DND-41 (cell line): ENCODE measurements around the gene IL1RN.

Experiments
- ATAC-seq: fragments of 200-7000 bp; cut with Tn5 transposase; 3 replicates; pipeline ENCODE4 v1.9.1; 2021; ENCODE audit warnings: low read depth; ENCODE audit not compliant: insufficient read depth
- DNase-seq: peaks from one replicate; pipeline ENCODE4 v3.0.0-alpha.2; 2020
- H2AFZ ChIP-seq: 2 replicates; pipeline ENCODE4 v1.6.0; 2012; ENCODE audit warnings: low read depth, low read length
- H3K27ac ChIP-seq: 2 replicates; pipeline ENCODE4 v1.5.1; 2012; ENCODE audit warnings: low read length, inconsistent platforms
- H3K27me3 ChIP-seq: fragments of 200-600 bp; sonication (generic); 2 replicates; pipeline ENCODE4 v1.6.0; 2012; ENCODE audit warnings: low read length, mild to moderate bottlenecking, inconsistent platforms; ENCODE audit not compliant: insufficient read depth, poor library complexity
- H3K36me3 ChIP-seq: 2 replicates; pipeline ENCODE4 v1.5.1; 2012; ENCODE audit warnings: low read length, inconsistent platforms; ENCODE audit not compliant: insufficient read depth
- H3K4me1 ChIP-seq: 2 replicates; pipeline ENCODE4 v1.5.1; 2012; ENCODE audit warnings: mild to moderate bottlenecking, low read length; ENCODE audit not compliant: insufficient read depth
- H3K4me2 ChIP-seq: 2 replicates; pipeline ENCODE4 v1.6.0; 2012; ENCODE audit warnings: mild to moderate bottlenecking, moderate library complexity, low read length, inconsistent platforms; ENCODE audit not compliant: insufficient read depth
- H3K4me3 ChIP-seq, 2 experiments: fragments of 200-600 bp in 1 of 2; shearing (Covaris generic) in 1 of 2; 2 replicates each; pipeline ENCODE4 v1.5.1; 2012 to 2016; ENCODE audit warnings: inconsistent platforms in 2 of 2, low read length in 2 of 2, mild to moderate bottlenecking in 2 of 2, low read depth in 1 of 2, moderate library complexity in 1 of 2
- H3K79me2 ChIP-seq: 2 replicates; pipeline ENCODE4 v1.6.0; 2012; ENCODE audit warnings: low read length, inconsistent platforms; ENCODE audit not compliant: insufficient read depth
- H3K9ac ChIP-seq: 2 replicates; pipeline ENCODE4 v1.6.0; 2012; ENCODE audit warnings: low read depth, mild to moderate bottlenecking, inconsistent platforms, low read length, moderate library complexity
- H3K9me3 ChIP-seq: 2 replicates; pipeline ENCODE4 v1.5.1; 2012; ENCODE audit warnings: low read length, moderate library complexity, mild to moderate bottlenecking, inconsistent platforms; ENCODE audit not compliant: insufficient read depth, severe bottlenecking
- H4K20me1 ChIP-seq: 2 replicates; pipeline ENCODE4 v1.6.0; 2012; ENCODE audit warnings: low read length; ENCODE audit not compliant: insufficient read depth
- CTCF ChIP-seq: IDR thresholded peaks from 2 replicates; pipeline ENCODE4 v1.5.1; 2012; ENCODE audit warnings: borderline replicate concordance, low read length, moderate library complexity, mild to moderate bottlenecking; ENCODE audit not compliant: poor library complexity, severe bottlenecking; ENCODE audit errors: extremely low read depth
- EZH2 ChIP-seq: IDR thresholded peaks from 3 replicates; pipeline ENCODE4 v1.6.1; 2012; ENCODE audit warnings: borderline replicate concordance, low read depth, mild to moderate bottlenecking, moderate library complexity, low read length, inconsistent platforms; ENCODE audit not compliant: severe bottlenecking

Gene IL1RN

GRCh38 chr2:113164215-113164929 is 37.0 kb downstream of the IL1RN start:
- no peaks in the 10 kb centered on the region for H3K9me3 ChIP-seq
- no peaks in the 10 kb centered on the region for H3K27me3 ChIP-seq
- DNase-seq = no peak
- H3K4me2 ChIP-seq = no peak overlapping the region
- H3K27ac ChIP-seq = no peak overlapping the region
- no peak overlapping the region for H3K4me3 ChIP-seq
- H4K20me1 ChIP-seq = no peaks in the 10 kb centered on the region
- no peak for TF ChIP-seq EZH2
- no peak for TF ChIP-seq CTCF
- no peak overlapping the region for H2AFZ ChIP-seq
- ATAC-seq = no peak
- no peaks in the 10 kb centered on the region for H3K79me2 ChIP-seq
- H3K9ac ChIP-seq = no peak overlapping the region
- no peaks in the 10 kb centered on the region for H3K4me1 ChIP-seq
- H3K36me3 ChIP-seq = no peaks in the 10 kb centered on the region

- Histone ChIP-seq H2AFZ (no peak overlapping the region), H3K4me3 (no peak overlapping the region), H3K4me2 (no peak overlapping the region), H3K9ac (no peak overlapping the region), H4K20me1 (no peaks in the 10 kb centered on the region), H3K4me1 (no peaks in the 10 kb centered on the region), H3K36me3 (no peaks in the 10 kb centered on the region), H3K9me3 (no peaks in the 10 kb centered on the region), H3K79me2 (no peaks in the 10 kb centered on the region), H3K27me3 (no peaks in the 10 kb centered on the region), H3K27ac (no peak overlapping the region)
- TF ChIP-seq CTCF = no peak
- no peak for TF ChIP-seq EZH2
- DNase-seq = no peak
- ATAC-seq = no peak
Measured at GRCh38 chr2:113164930-113165585, 37.7 kb downstream of the IL1RN start.

GRCh38 chr2:113166187-113166645 is 38.8 kb downstream of the IL1RN start:
- Histone ChIP-seq H3K4me1 (no peaks in the 10 kb centered on the region), H3K79me2 (no peaks in the 10 kb centered on the region), H3K9ac (no peak overlapping the region), H3K4me2 (no peak overlapping the region), H3K27me3 (no peaks in the 10 kb centered on the region), H3K4me3 (no peak overlapping the region), H4K20me1 (no peaks in the 10 kb centered on the region), H3K9me3 (no peaks in the 10 kb centered on the region), H2AFZ (no peak overlapping the region), H3K36me3 (no peaks in the 10 kb centered on the region), H3K27ac (no peak overlapping the region)
- TF ChIP-seq EZH2 = no peak
- TF ChIP-seq CTCF = no peak
- DNase-seq = no peak
- ATAC-seq = no peak
